Activated CD4-positive, alpha-beta T cell treated with anti-CD3 and anti-CD28 coated beads, Interleukin-2, amount 50 U/mL, for 16 hours (primary cell): ENCODE data around the gene IFRD2.
"Not testable (repeated sequence)": the region's sequence is repeated elsewhere in the genome, so short reads cannot be mapped to it uniquely, and the experiment has no call there.

Source experiments
- DNase-seq: peaks from one replicate; pipeline ENCODE4 v3.0.0-alpha.2; 2020

Gene IFRD2

DNA sequence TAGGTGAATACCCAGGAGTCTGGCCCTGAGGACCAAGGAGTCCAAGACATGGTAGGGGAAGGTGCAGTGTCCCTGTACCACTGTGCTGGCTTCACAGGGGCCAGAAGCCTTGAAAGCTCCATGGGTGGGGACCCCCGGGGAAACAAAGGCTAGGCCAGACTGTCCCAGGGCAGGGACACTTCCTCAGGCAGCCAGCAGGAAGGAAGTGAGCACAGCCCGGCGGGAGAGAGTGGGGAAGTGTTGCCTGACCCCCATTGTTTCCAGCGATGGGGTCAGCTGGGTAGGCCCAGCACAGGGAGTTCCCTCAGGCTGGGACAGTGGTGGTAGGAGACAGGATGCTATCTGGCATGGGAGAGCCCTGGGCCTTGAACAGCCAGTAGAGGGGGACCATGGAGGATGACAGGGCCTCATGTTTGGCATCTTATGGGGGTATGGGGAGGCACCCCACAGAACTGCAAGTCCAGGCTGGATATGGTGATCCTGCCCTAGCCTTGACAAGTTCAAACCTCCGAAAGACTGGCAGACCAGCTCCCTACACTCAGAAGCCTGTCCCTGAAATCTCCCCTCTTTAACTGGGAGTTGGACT is 31.5 kb upstream of the IFRD2 start:
- DNase-seq: no peak

- DNase-seq: no peak
These were observed 30.9 kb upstream of the IFRD2 start for GRCh38 chr3:50323092-50323600.

- DNase-seq: no peak
These were observed 30.3 kb upstream of the IFRD2 start, which contains the start of gene HYAL2 for GRCh38 chr3:50322386-50323091. TSS of gene HYAL2 (minus strand) at chr3:50322745. CDS start at chr3:50320489, 2,256 bp downstream.

GRCh38 chr3:50322115-50322385 is 29.8 kb upstream of the IFRD2 start:
- no peak for DNase-seq

DNA sequence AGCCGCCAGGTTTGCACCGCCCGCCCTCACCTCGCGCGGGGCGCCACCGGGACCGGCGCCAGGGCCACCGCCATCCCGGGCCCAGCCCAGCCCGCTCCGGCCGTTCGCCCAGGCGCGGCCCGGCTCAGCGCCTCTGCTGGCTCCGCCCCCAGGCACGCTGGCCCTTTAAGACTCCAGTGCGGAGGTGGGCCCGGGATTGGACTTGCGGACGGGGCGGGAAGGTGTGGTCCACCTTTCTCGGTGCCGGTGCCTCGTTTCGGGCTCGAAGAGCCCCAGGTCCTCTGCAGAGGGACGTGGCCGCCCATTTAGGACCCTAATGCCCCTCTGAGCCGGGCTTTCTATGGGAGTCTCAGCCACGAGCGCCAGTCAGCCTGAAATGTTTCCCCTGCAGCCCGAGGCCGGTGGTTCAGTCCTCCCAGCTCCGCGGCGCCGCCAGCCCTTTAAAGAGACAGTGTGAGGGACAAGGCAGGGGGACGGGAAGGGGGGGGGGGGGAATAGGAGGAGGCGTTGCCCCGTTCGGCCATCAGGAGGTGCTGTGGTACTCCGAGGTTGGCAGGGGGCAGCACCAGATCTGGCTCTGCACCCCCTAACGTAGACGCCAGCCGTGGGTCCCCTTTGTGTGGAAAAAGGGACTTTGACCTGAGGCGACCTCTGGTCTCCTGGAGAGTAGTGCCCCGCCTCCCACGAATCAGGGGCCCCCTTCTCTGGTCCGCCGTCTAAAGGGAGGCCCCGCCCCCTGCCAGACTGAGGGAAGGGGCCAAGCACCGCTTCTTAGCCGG is 29.3 kb upstream of the IFRD2 start:
- peak; percentile 85 for DNase-seq

- DNase-seq: peak; percentile 58
These were observed 28.7 kb upstream of the IFRD2 start for GRCh38 chr3:50320853-50321335.

GRCh38 chr3:50319894-50320625 is 27.8 kb upstream of the IFRD2 start:
- DNase-seq: no peak

- DNase-seq: no peak
These were observed 27.1 kb upstream of the IFRD2 start for GRCh38 chr3:50319181-50319893.

DNA sequence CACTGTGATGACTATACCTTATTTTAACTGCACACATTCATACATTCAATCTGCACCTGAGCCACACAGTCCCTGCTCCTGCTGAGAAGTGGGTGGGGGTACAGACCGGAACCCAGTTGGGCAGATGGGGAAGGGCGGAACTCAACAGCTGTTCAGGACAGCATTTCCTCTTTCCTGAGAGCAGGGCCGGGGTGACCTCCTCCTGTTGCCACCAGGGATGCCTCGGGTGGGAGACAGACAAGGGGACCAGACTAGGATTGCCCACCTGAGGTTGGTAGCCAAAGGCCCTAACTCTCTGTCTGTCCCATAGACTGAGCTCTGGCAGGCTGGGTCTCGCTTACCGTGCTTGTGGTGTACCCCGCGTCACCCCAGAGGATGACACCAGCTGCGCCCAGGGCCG is 26.4 kb upstream of the IFRD2 start:
- DNase-seq: no peak

DNA sequence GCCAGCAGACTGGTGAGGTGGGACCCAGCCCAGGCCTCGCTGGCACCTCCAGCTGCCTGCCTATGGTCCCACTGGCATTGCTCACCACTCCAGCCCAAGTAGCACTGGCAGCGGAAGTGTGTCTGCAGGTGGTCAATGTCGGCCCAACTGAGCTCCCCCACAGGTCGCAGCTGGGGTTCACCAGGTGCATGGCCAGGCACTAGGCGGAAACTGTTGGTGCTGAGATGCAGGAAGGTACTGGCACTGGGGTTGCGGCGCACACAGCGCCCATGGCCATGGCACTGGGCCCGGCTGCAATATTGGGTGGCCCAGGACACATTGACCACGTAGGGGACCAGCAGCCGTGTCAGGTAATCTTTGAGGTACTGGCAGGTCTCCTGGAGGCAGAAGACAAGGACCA is 25.9 kb upstream of the IFRD2 start:
- DNase-seq: no peak

DNA sequence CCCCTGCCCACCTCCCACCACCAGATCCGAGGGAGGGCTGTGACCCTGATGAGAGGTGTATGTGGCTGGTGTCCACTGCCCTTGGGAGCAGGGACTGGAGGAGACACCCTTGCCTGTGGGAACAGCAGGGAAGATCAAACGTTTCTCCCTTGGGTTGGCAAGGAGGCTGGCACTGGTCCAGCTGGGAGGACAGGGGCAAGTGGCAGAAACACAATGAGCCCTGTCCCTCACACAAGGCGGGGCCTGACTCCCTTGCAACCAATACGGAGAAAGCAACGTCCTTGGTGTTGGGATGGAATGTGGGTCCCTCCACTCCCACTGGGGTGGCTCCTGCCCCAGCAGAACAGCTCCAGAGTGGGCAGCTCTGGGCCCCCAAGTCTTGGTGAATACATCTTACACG is 25.1 kb upstream of the IFRD2 start:
- DNase-seq: no peak

DNA sequence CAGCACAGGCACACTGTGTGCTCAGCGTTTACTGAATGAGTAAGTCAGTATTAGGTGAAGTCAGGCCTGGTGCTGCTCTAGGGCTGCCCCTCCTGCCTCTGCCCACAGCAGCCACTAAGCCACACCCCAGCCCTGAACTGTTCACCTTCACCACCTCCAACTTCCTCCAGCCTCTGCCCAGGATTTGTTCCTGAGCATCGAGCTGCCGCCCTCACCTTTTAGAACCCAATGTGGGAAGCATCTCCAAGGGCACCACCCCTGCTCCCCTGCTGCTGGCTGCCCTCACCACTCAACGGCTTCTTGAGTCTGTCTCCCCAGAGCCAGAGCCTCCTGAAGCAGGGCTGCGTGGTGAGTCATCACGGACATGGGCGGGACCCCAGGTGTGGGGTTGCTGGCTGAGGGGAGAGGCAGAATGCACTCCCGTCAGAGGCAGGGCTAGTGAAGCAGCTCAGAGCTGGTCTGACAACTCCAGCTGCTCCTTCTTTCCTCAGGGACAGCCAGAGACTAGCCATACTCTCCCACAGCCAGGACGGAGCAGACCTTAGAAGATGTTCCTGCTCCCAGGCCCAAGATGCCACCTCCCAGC is 24.5 kb upstream of the IFRD2 start:
- peak; percentile 66 for DNase-seq

DNA sequence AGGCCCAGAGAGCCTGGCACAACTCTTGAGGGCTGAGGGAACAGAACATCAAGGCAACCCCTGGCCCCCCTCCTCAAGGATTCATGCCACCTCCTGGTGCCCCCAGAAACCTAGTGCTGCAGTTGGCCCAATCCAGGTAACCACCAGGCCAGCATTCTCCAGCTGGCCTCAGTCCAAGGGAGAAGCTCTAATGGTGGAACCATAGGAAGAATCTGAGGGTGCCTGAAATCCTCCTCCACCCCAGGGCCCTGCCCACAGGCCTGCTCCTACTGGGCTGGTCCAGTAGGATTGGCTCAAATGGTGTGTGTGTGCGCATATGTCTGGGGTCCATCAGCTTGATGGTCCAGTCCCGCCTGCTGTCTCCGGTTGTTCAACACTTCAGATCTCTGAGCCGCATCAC is 22.6 kb upstream of the IFRD2 start:
- no peak for DNase-seq

- no peak for DNase-seq
These were observed 22.1 kb upstream of the IFRD2 start for GRCh38 chr3:50314342-50314741.

GRCh38 chr3:50312041-50312440 is 19.8 kb upstream of the IFRD2 start:
- DNase-seq: not testable (repeated sequence)

DNA sequence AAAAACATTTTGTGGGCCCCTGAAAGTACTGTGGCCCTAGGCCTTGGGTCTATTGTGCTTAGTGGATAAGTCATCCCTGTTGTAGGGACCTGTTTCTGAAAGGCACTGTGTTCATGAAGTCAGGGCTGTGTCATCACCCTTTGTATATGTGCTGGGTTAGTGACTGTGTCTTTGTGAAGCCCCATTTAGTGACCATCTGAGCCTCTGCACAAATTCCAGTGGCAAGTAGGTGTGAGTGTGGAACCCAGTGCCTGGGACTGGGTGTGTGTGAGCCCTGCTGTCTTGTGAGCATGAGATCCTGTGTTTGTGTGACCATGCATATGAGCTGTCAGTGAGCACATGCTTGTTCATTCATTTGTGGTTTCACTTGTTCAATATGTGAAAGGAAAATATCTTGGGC is 12.4 kb upstream of the IFRD2 start:
- no peak for DNase-seq

GRCh38 chr3:50303013-50303815 is 11.0 kb upstream of the IFRD2 start, which contains the start of gene HYAL1:
TSS of gene HYAL1 (minus strand) at chr3:50303574. CDS start at chr3:50302956, 618 bp downstream.
- no peak for DNase-seq

DNA sequence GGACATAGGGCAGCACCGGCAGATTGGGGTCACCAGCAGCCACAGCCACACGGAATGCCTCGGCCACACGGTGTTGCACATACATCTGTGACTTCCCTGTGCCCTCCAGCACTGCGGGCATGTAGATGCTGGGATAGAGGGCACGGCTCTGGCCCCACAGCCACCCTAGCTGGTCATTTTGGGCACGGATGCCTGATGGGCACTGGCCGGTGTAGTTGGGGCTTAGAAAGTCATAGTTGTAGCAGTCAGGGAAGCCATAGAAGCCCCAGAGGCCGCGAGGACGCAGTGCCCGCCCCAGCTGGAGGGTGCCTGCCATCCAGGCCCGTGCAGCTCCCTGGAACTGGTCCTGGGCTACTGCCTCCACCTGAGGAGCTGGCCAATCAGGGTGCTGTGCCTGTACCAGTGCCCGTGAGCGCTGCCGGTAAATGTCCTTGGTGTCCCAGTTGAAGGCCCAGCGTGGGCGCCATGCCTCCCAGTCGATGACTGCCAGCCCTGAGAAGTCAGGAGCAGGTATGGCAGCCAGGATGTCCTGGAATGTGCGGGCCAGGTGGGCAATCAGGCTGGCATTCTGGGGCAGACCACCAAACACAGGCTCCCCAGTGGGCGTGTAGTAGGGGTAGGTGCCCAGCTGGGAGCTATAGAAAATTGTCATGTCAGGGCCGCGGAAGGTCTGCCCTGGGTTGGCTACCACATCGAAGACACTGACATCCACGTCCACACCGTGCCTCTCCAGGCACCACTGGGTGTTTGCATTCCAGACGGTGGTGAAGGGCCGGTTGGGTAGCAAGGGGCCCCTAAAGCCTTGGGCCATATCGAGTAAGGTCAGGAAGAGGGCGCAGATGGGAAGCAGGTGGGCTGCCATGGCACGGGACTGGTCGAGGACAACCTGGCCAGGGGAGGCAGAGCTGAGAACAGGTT is 10.1 kb upstream of the IFRD2 start:
- DNase-seq: no peak

DNA sequence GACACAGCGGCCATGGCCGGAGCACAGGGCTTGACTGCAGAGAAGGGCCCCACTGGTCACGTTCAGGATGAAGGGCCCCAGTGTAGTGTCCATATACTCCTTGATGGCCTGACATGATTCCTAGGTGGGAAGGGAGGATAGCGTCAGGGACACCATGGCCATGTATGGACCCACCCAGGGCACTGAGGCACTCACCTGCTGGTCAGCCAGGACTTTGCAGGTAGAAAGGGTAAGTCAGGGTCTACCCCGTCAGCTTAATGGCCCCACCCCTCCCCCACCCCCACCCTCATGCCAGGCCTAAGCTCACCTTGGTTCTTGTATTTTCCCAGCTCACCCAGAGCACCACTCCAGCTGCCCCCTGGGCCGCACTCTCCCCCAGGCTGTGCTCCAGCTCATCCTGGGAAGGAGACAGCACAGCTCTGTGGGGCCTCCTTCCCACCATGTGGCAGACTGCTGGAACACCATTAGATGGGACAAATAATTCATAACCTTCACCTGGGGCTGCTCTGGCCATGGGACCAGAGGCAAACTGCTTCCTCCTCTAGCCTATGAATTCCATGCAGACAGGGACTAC is 8.5 kb upstream of the IFRD2 start:
- DNase-seq: no peak
